HTERT RPE-1 (cell line): Measurements from ENCODE around the gene OR10A2.
"Not testable (repeated sequence)": the region's sequence is repeated elsewhere in the genome, so short reads cannot be mapped to it uniquely, and the experiment has no call there.

ENCODE experiments used
- in situ Hi-C: fragments of 300-500 bp; cut with MboI; formaldehyde crosslinking; loops from 4 replicates; pipeline ENCODE4 v1.14.3; 2020; ENCODE audit warnings: low sequenced_read_pairs

Gene OR10A2

DNA sequence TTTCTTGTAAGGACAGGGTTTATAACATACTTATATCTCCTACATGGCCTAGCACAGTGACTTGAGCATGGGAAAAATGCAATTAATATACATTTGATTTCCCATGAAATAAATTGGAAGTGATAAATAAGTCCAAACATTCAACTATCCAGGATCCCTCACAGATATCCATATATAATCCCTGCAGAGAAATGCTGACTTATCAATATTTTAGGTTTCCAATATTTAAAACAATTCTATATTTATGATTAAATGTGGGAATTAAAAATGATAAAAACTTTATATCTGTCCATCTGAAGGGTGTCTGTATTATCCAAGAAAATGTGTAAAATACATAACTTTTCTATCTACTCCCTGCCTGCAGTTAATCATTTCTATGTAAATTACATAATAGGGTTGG is 19.9 kb downstream of the OR10A2 start:
- in situ Hi-C loops, result no loop called here

- in situ Hi-C loops, result not testable (repeated sequence)
Measured at GRCh38 chr11:6887711-6888110, 24.9 kb downstream of the OR10A2 start.

- in situ Hi-C loops, result no loop called here
Measured at GRCh38 chr11:6888830-6889229, 26.0 kb downstream of the OR10A2 start.

- in situ Hi-C loops, result no loop called here
Measured at GRCh38 chr11:6889835-6890234, 27.0 kb downstream of the OR10A2 start.

DNA sequence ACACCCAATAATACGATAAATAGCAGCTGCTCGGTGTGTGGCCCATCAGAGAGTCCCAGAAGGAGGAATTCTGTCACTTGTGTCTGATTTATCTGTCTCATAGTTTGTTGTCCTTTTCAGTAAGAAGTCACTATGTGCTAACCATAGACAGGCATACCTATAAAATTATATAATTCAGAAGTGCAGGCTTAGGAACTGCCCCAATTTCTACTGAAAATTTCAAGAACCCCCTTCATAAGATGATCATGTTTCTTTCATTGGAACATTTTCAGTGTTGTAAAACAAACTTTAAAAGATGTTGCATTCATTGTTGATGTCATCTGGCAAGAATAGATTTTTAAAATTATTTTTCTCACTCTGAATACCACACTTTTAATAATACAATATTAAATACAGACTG is 29.5 kb downstream of the OR10A2 start, which contains the start of gene OR2D2:
OR2D2 (minus strand) TSS at position 101 of the 400 bp plus-strand sequence; CDS start at position 101, 0 bp downstream.
- in situ Hi-C loops, result no loop called here

DNA sequence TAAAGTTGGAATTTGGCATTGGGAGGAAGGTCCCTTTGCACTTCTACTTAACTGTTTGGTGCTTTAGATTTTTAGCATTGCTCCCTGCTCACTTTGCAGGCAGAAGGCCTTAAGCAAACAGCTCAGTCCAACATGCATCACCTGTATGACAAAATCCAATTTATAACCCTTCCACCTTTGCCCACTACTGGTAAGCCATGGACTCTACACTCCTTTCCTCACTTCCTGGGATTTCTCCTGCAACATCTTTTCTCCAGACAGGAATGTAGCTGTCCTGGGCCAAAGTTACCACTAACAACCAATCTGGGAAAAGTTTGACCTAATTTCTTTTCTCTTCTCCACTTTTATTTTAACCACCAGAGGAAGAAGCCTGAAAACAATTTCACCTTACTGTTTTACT is 31.2 kb downstream of the OR10A2 start:
- in situ Hi-C loops, result no loop called here

DNA sequence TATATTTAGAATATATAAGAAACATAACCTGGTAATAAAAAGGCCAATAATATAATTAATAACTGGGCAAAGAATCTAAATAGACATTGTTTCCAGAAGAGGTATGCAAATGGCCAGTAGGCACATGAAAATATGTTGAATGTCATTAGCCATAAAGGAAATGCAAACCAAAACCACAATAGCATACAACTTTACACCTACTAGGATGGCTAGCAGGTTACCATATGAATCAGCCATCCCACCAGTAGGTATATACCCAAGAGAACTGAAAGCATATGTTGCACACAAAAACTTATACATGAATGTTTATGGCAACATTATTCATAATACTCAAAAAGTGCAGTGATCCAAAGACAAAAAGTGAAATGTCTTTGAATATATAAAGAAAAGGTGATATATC is 32.2 kb downstream of the OR10A2 start:
- in situ Hi-C loops, result no loop called here

GRCh38 chr11:6898911-6899310 is 36.1 kb downstream of the OR10A2 start:
- in situ Hi-C loops, result no loop called here

- in situ Hi-C loops, result no loop called here
Measured at GRCh38 chr11:6900327-6900999, 37.6 kb downstream of the OR10A2 start.

DNA sequence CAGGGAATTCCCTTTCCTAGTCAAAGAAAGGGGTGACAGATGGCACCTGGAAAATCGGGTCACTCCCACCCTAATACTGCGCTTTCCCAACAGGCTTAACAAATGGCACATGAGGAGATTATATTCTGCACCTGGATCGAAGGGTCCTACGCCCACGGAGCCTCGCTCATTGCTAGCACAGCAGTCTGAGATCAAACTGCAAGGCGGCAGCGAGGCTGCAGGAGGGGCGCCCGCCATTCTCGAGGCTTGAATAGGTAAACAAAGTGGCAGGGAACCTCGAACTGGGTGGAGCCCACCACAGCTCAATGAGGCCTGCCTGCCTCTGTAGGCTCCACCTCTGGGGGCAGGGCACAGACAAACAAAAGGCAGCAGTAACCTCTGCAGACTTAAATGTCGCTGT is 41.9 kb downstream of the OR10A2 start:
- in situ Hi-C loops, result not testable (repeated sequence)

DNA sequence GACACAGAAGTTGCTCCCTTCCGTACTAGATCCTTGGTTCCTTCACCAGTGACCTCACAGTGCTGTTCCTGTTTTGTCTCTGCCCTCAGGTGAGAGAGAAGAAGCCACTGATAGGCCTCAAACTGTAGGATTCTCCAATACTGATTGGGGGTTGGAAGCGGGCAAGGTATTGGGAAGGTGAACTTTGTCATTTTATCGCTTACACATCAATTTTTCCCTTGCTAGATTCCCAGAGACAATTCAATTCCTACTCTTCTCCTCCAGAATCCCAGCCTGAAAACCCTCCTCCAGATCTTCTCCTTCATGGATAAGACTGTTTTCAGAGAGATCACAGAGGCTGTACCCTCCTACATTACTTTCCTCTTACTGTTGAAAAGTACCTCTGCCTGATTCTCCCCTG is 48.5 kb downstream of the OR10A2 start:
- in situ Hi-C loops, result no loop called here

GRCh38 chr11:6911948-6912347 is 49.1 kb downstream of the OR10A2 start:
- in situ Hi-C loops, result no loop called here

- in situ Hi-C loops, result no loop called here
Measured at GRCh38 chr11:6919698-6920097, 56.8 kb downstream of the OR10A2 start.

- in situ Hi-C loops, result no loop called here
Measured at GRCh38 chr11:6920702-6921101, 57.8 kb downstream of the OR10A2 start, which contains the start of gene OR2D3. OR2D3 (plus strand) TSS chr11:6921002; CDS start chr11:6921002, 0 bp downstream.
